Activated T-helper 1 cell treated with Interleukin-2 at 50 U/mL for 16 hours (primary cell): ENCODE measurements around the gene HOXA9.

Experiments used
- DNase-seq: peaks from one replicate; pipeline ENCODE4 v3.0.0-alpha.2; 2020; ENCODE audit warnings: low read depth

The HOXA9 gene

DNA sequence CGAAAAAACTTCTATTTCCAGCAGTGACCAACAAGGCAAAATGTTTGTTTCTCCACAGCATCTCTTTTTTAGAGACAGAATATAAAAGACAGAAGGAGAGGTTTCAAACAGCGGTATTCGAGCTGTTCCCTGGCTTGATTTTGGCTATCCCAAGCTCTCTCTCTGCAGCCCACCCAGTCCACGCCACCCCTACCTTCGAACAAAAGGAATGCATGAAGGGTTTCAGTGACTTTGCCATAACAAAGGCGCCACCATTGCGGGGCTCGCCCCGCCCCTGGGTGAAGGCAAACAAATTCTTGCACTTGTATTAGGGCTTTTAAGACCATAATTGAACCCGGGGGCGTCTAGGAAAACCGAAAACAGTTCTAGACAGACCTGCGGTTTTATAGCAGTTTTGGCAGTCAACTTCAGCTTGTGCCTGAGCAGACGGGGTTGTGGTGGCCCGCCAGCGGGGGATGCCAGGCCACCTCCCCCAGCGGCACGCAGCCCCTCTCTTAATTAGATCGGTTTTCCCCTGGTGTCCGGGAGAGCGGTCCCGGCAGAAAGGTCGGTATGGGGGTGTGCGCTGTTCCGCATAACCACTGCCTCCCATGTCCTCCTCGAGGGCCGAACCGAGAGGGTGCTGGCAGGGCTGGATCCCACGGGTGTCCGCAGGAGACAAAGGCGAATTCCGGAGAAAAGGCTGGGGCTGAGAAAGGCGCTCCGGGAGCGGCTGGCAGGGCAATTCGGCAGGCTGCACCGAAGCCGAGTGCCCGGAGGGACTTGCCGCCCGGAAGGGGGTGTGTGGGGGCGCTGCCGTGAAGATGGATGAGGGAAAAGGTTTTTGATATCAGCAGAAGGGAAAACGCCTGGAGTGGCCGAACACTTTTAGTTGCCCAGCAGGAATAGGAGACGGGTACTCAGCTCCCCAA lies 22.4 kb upstream of the HOXA9 start:
- DNase-seq: no peak

DNA sequence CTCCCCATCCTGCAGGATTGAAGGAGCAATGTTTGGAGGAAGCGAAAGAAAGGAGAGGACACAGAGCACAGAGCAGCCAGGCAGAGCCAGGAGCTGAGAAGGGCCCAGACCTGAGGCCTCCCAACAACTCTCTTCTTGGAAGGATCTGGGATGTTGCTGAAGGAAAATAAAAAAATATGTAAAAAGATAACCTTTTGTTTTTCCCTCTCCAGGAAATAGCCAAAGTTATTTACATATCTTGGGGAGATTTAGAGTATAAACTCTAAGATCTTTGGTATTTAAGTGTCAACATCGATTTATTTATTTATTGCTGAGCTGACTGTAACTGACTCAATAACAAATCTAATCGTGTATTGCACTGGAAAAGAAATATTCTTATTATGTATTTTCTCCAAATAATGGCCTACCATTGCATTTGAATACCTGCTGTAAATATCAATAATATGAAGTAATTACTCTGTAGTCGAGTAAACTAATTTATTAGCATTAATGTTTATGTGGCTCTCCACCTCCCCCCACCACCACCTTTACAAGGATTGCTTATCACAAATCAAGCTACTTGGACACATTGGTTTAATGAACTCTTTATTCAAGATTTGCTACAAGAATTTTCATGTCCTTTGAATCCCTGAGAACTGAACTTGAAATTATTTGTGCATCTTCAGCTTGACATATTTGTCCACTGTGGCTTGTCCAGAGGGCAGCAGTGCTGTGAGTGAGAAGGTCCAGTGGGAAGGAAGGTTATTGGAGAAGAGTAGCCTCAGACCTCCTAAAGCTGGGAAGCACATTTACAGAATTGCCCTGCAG lies 21.5 kb upstream of the HOXA9 start:
- DNase-seq: no peak

DNA sequence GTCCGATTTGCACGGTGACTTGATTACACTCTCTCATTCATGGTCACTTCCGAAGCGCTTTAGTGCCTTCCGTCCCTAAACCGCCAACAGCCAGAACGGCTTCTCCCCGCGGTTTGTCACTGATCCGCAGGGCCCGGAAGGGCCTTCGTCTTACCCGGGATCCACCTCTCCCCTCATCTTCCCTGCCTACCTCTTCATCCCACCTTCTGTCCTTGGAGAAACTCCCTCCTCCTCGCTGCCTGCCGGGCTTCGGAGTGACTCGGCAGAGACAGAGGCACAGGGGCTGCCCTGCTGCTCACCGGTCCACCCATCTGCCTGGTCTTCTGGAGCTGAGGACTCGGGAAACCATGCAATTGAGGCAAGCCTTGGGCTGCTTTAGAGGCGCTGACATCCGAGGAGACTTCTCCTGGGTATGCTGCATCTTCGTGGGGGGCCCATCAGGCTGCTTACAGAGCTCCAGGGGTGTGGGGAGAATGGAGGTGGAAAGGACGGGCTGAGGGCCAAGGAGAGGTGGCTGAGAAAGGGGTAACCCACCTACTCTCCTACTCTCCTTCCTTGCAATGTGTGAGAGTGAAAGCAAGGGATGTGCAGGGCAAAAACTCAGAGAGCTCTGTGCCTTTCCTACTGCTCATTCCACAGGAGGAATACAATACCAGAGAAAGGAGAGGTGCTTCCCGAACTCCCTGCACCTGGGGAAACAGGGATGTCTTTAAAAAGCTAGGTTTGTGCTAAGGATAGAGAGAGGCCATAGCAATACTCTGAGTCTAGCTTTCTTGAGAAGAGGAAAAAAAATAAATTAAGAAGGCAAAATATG lies 20.7 kb upstream of the HOXA9 start:
- DNase-seq: no peak

DNA sequence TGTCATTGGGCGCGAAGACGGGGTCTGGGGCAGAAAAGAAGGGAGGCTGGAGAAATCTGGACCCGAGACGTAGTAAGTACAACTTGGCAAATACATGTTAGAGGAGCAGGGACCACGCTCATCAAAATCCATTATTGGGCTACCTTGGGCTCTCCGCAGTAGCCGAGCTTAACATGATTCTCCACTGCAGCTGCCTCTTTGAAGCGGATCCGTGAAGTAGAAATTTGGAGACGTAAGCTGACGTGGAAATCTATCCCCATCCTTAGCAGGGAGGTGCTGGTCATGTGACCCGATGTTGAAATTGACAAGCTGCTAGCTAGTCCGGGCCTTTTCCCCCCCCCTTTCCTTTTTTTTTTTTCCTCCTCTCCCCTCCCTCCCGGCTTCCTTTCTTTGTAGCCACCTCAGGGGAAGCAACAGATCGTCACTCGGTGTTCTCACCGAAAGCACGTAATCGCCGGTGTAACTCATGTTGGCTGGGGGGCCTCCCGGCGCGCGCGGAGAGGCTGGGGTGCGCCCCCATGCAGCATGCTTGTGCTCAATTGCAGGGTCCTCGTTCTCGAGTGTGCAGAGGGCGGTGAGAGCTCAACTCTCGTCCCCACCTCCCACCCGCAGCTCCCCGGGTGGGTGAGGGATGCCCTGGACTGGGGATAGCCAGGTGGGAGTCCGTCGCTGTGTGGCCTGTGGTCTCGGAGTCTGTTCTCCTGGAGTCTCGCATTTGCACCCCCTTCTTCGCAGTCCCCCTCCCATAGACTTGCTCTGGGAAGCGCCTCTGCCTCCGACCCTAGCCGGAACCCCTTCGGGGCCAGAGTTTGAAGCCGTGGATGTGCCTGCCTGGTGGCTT lies 19.9 kb upstream of the HOXA9 start, which contains the start of gene HOXA11:
HOXA11 (minus strand) TSS at position 220 of the 841 bp plus-strand sequence; CDS start at position 132, 88 bp downstream.
- DNase-seq: no peak

DNA sequence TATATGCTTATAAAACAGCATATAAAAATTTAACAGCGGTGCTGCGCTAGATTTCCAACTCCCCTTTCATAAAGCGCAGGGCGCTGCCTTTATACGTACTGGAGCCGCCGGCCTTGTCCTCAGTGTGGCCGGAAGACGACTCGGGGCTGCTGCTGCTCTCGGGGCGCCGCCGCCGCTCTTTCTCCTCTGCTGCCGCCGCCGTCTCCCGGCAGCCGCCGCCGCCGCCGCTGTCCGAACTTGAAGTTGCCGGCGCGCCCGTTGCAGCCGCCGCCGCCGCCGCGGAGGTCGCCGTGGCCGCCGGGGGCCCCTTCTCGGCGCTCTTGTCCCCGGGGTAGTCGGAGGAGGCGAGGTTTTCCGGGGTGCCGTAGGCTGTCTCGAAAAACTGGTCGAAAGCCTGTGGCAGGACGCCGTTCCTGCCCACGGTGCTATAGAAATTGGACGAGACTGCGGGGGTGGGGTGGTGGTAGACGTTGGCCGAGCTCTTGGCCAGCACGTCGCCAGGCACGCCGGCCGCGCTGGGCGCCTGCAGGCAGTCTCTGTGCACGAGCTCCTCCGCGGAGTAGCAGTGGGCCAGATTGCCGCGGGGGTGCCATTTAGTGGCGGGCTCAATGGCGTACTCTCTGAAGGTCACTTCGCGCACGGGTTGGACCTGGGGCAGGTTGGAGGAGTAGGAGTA lies 19.1 kb upstream of the HOXA9 start:
- no peak for DNase-seq

DNA sequence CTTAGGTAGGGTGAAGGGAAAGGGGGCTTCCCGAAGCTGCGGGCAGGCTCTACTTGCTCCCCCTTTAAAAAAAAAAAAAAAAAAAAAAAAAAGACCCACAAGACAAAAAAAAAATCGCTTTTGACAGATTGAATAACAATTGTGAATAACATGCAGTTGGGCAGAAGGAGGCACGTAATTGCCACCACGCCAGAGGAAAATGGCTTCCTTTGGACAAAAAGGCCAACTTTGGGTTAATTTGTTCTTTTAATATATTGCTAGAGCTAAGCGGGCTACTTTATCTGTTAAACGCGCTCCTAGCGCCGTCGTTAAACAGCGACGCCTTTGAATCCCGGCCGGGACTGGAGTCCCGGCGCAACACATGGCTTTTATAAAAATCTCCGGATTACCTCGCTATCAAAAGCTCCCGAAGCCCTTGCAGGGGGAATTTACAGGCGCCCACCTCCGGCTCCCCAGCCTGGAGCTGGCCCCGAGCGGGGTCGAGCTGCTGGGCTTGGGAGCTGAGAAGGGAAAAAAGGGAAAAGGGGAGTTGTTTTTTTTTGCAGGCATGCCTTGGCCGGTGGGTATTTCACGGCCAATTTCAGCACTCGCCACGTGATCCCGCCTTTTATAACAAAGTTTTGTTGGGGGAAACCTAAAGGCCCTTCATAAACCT lies 18.5 kb upstream of the HOXA9 start:
- no peak for DNase-seq

DNA sequence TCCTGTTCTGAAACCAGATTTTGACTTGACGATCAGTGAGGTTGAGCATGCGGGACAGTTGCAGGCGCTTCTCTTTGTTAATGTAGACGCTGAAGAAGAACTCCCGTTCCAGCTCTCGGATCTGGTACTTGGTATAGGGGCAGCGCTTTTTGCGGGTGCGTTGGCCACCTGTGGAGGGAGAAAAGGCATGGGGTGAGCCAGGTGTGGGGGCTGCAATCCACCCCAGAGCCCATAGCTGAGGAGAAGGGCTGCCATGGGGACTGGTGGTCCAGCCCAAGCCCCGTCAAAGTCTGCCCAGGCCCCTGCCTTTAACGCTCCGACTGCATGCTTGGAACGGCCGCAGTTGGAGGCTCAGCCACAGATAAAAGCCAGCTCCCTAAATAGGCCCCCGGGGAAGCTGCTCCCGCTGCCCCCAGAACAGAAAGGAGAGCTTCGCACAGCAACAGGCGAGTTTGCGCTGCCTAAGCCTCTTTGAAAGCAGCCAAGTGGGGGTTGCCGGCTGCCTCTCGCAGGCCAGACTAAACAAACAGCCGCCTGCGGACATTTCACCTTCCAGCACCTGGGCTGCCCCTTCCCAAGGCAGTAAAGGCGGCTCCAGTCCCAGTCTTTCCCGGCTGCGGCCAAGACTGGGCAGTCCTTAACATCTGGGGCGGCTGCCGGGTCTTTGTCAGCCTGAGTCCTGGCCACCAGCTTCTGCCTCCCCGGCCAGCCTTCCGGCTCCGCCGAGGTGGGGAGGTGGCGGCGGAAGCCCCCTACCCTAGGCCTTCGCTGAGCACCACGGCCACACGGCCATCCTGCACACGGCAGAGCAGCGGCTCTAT lies 17.7 kb upstream of the HOXA9 start:
- DNase-seq: no peak

DNA sequence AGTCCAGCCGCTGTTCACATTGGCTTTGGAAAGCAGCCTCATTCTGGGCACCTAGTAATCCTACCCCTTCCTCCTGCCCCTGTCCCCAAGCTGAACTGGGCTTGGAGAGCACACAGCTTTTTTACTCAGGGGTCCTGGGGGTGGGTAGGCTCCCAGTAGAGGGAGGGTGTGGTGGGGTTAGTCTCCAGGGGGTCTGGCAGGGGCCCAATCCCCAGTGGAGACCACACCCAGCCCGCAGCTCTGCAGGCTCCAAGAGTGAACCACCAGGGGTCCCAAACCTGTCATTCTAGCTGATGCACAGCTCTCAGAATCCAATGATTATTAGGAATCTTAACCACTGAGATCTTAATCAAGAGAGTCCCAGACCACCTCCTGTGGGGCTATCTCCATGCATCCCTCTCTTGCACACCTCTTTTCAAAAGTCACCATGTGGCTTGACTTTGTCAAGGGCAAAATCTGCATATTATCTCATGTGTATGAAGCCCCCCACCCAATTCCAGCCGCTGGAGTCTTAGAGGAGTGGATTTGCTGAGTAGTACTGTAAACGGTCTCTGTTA lies 17.0 kb upstream of the HOXA9 start:
- no peak for DNase-seq

DNA sequence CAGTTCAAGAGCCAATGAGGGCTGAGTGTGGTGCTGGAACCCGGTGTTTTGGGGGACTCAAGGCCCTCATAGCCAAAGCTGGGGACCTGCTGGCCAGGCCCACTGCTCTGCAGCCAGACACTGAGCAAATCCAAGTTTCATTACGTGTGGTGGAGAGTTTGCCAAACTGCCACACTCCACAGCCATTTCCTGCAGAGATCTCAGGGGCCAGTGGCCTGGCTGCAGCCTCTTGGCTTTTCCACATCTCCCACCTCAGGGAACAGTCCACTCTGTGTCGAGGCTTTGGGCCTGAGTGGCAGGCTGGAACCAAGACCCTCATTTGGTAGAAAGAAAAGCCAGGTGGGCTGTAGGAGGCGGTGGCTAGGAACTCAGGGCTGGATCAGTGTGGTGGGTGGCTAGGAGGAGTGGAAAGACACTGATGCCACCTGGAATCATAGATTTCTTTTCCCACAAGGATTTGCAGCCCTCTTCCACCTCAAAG lies 16.5 kb upstream of the HOXA9 start:
- DNase-seq: no peak

DNA sequence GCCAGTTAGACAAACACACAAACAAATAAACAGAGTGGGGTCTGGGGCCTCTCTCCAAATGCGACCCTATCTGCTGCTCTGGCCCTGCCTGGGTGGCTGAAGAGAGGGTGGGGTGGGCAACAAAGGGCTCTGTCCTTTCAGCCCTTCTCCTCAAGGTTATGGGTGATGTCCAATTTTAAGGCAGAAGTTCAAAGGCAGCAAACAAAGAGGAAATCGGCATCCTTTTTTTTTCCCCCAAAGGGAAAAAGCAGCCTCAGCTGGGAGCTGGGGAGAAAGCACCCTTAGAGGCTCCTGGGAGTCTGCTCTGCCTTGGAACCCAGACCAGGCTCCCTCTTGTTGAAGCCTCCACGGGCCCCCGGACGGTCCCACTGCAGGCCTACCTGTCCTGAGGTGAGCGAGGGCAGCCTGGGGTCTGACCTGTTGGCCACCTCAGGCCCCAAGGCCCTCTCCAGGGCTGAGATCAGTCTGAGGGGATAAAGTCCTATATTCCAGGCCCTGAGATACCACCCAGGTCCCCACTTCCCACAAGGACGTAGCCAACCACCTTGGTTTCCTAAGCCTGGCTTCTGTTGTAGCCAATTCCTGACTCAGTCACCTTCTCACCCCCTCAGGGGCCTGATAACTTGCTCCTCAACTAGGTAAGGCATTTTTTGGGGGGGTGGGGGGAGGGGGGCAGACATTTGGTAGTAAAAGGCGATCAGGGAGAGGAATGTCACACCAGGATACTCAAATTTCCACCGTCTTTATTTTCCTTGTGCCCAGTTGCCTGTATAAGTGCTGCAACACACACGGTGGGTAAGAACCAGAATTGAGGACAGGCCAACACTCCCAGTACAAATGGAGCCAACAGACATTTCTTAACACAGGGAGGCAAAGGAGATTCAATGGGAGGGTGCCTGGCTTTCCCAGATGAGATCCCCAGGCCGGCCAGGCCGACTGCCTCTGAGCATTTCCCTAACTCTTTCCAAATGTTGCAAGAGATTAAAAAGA lies 15.4 kb upstream of the HOXA9 start:
- DNase-seq: no peak

DNA sequence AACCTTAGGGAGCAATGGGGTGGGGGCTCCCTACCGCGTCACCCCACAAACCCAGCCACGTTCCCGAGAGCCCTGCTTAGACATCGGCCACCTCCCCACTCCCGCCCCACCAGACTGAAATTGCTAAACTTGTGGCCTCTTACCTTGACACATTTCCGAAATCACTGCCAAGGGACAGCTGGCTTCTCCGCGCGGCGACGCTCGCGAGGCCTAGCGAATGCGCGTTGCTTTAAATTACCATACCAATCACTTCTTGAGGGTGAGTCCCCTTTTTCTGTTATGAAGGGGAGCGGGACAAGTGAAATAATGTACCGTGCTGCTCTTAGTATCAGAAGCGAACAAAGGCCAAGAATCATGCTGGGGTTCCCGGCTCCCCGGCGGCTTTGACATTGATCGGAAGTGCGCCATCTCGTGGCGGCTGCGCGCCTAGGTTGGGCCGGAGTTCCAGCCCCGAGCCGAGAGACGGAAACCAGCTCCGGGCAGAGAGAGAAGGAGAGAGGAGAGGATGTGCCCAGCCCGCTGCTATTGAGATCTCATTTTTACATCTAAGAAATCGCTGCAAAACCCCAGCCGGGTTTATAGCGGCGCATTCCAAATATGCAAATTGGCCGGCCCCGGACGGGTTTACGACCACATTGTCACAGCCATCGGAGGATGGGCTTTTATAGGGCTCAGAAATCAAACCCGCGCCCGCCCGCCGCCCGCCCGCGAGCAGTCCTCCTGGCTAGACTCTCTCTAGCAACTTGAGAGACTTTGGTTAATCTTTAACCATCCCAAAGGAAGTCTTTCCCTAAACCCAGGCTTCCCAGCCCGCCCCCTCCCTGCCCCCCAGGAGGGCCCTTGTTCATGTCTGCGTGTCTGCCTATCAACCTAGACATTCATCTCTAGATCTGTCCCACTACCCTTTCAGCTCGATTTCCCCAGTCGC lies 14.4 kb upstream of the HOXA9 start:
- peak; percentile 46 for DNase-seq

DNA sequence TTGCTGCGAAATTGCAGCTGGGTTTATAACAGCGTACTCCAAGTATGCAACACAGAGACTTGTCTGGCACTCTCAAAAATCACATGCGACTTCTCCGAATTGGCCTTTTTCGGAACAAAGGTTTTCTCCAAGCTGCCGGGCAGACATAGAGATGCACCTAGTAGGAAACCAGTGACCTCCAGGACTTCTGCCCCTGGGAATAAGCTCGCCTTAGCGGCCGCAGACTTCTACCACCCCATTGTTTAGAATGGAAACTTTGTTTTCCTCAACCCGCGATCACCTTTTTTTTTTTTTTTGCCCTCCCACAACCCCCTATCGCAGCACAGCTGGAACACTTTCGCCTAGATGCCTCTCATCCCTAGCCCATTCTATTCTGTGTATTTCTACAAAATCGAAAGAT lies 13.7 kb upstream of the HOXA9 start:
- no peak for DNase-seq

DNA sequence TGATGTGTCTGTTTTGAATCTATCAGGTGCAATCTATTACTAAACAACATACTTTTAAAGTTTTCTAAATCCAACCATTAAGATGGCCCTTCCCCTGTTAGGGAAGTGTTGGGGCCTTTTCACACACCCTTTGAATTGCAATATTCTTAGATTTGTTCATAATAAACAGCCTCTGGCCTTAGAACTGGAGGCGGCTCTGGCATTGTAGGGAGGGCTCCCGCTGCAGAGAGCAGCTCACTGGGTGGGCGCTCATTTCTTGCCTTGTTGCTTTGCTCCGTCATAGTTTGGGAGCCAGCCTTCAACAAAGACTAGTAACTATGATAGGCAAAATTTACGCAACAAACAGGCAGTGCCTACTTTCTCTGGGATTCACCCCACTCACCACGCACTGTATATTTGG lies 13.0 kb upstream of the HOXA9 start:
- DNase-seq: no peak

DNA sequence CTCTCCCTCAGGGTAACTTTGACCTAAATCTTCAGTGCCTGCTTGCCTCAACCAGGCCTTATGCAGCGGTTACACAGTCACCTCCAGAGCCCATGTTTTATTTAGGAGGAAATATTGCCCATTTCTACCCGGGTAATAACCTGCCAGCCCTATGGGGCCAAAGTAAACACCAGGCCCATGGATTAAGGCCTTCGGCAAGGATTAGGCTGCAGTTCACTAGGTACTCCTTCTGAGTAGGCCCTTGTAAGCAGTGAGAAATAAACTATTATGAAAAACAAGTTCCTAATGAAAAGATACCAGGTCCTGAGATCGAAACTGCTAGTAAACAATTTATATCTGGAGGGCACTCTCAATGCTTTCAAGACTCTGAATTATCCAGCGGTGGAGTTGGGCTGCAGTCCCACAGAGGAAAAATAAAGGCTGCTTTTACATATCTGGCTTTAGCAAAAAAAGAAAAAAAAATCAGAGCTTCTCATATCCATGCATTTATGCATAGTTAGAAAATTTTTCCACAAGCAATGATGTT lies 12.5 kb upstream of the HOXA9 start:
- DNase-seq: no peak

DNA sequence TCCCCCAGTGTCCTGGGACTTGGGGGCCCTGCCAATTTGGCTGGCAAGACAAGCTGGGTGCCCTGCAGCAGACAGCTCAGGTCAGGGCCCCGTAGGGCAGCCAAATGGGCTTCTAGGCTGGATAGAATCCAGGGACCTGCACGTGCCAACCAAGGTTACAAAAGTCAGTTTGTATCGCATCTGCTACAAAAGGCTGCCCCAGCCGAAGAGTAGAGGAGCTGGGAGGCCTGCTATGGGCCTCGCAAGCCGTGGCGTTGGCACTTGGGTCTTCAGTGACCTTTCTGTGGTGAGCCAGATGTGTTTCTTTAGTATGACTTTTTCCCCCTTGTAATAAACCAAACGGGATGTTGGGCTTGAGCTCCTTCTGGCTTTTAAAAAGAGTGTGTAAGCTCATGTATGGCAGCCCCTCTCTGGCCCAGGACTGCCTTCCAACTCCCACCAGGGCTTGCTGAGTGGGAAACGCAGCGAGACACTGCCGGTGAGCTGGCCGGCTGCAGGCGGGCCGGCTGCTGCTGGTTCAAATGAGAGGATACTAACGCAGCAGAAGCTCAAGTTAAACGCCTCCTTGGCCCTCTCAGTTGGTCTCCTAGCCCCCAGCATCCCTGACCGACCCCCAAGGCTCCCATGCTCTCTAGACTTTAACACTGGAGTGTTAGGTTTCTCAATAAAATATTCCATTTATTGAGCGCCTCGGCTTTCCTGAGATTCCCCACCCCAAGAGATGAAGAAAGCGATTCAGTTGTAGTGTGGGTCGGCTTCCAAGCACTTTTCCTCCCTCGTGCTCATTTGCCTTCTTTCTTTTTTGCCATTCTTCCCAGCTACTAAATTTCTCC lies 11.8 kb upstream of the HOXA9 start:
- no peak for DNase-seq
